GM19468 (cell line): ENCODE results near the gene CFAP141.

Source experiments
- ATAC-seq: cut with Tn5 transposase; IDR thresholded peaks from one replicate; pipeline ENCODE4 v1.9.1; 2021; ENCODE audit warnings: mild to moderate bottlenecking, moderate library complexity, moderate number of reproducible peaks; ENCODE audit not compliant: unreplicated experiment; ENCODE audit errors: extremely low read depth

Gene CFAP141

GRCh38 chr1:154176337-154176736 is 29.8 kb downstream of the CFAP141 start:
- no peak for ATAC-seq

GRCh38 chr1:154174654-154175053 is 31.5 kb downstream of the CFAP141 start:
- no peak for ATAC-seq

GRCh38 chr1:154171880-154172279 is 34.3 kb downstream of the CFAP141 start:
- no peak for ATAC-seq

GRCh38 chr1:154171223-154171583 is 34.9 kb downstream of the CFAP141 start:
- ATAC-seq: no peak

- ATAC-seq: no peak
Observed at GRCh38 chr1:154170547-154171222, 35.4 kb downstream of the CFAP141 start.

GRCh38 chr1:154167461-154167860 is 38.7 kb downstream of the CFAP141 start:
- ATAC-seq: no peak

- ATAC-seq: no peak
Observed at GRCh38 chr1:154166207-154166606, 39.9 kb downstream of the CFAP141 start.

- no peak for ATAC-seq
Observed at GRCh38 chr1:154159554-154159953, 46.6 kb downstream of the CFAP141 start.

- no peak for ATAC-seq
Observed at GRCh38 chr1:154158307-154159125, 47.6 kb downstream of the CFAP141 start.

GRCh38 chr1:154157520-154158306 is 48.4 kb downstream of the CFAP141 start:
- no peak for ATAC-seq

- no peak for ATAC-seq
Observed at GRCh38 chr1:154155251-154155650, 50.9 kb downstream of the CFAP141 start.

- no peak for ATAC-seq
Observed at GRCh38 chr1:154154534-154155191, 51.5 kb downstream of the CFAP141 start, which contains the start of gene NUP210L. Gene NUP210L (minus strand): TSS chr1:154155073.

GRCh38 chr1:154154053-154154452 is 52.1 kb downstream of the CFAP141 start:
- ATAC-seq: no peak

- ATAC-seq: no peak
Observed at GRCh38 chr1:154151311-154151710, 54.8 kb downstream of the CFAP141 start.
